Measurements from ENCODE around the gene ENDOG.
"Not testable (repeated sequence)": the region's sequence is repeated elsewhere in the genome, so short reads cannot be mapped to it uniquely, and the experiment has no call there.

The ENDOG gene

GRCh38 chr9:128818099-128818838 lies at the start of gene ENDOG:
Gene ENDOG (plus strand): TSS chr9:128818500. CDS start chr9:128818685, 185 bp downstream.
- H3K9ac ChIP-seq: peak within 1 kb of the TSS; percentile 81 to 93 (median 89)
- peaks cover 24 to 36% (median 28%) of the 10 kb centered on the region in 11 experiments for H3K36me3 ChIP-seq
- H3K27ac ChIP-seq: peak within 1 kb of the TSS; percentile 80 to 90 (median 85)
- H3K4me3 ChIP-seq: peak within 1 kb of the TSS; percentile 76 to 94 (median 81)
- H3K4me2 ChIP-seq: peak within 1 kb of the TSS; percentile 87 to 100 (median 97)
- H4K20me1 ChIP-seq: peaks cover 0 to 44% (median 42%) of the 10 kb centered on the region in 11 experiments; a peak in 19 of 22 replicates
- H3K9me3 ChIP-seq (replicated peaks in 1 of 11): no peaks in the 10 kb centered on the region
- H3K4me1 ChIP-seq: peaks cover 16 to 29% (median 19%) of the 10 kb centered on the region in 10 experiments
- TF ChIP-seq Cebpa-rat (IDR thresholded peaks at IDR 0.05): no peak
- H3K27me3 ChIP-seq: no peaks in the 10 kb centered on the region

- Histone ChIP-seq H3K27me3 (no peaks in the 10 kb centered on the region), H3K36me3 (peaks cover 0 to 17% (median 4%) of the 10 kb centered on the region in 11 experiments; a peak in 6 of 22 replicates), H3K9me3 (replicated peaks in 1 of 11) (no peaks in the 10 kb centered on the region), H3K4me3 (no peak overlapping the region), H3K4me1 (peaks cover 15 to 31% (median 23%) of the 10 kb centered on the region in 10 experiments), H3K27ac (no peak overlapping the region), H3K9ac (no peak overlapping the region; a peak in 2 of 22 replicates), H3K4me2 (no peak overlapping the region), H4K20me1 (peaks cover 0 to 6% (median 0%) of the 10 kb centered on the region in 11 experiments; a peak in 2 of 22 replicates)
- no peak for TF ChIP-seq Cebpa-rat (IDR thresholded peaks at IDR 0.05)
Observed at GRCh38 chr9:128768606-128769005, 49.7 kb upstream of the ENDOG start.

GRCh38 chr9:128770286-128771030 lies 47.8 kb upstream of the ENDOG start:
- Histone ChIP-seq H3K4me2 (peak overlapping the region; percentile 90 to 99 (median 95)), H3K9me3 (replicated peaks in 1 of 11) (peaks cover 2 to 6% (median 5%) of the 10 kb centered on the region in 11 experiments; a peak in 19 of 22 replicates), H3K27ac (peak overlapping the region in 8 of 11 experiments; percentile 65 to 90 (median 84); a peak in 9 of 22 replicates), H3K4me1 (peaks cover 15 to 31% (median 23%) of the 10 kb centered on the region in 10 experiments), H4K20me1 (no peaks in the 10 kb centered on the region), H3K36me3 (peaks cover 0 to 12% (median 4%) of the 10 kb centered on the region in 11 experiments; a peak in 6 of 22 replicates), H3K27me3 (no peaks in the 10 kb centered on the region), H3K9ac (peak overlapping the region; percentile 77 to 89 (median 86); a peak in 21 of 22 replicates), H3K4me3 (peak overlapping the region; percentile 75 to 92 (median 84))
- TF ChIP-seq Cebpa-rat (IDR thresholded peaks at IDR 0.05): no peak

GRCh38 chr9:128771094-128771721 lies 47.1 kb upstream of the ENDOG start:
- peaks cover 9 to 13% (median 13%) of the 10 kb centered on the region in 11 experiments for H3K9me3 ChIP-seq (replicated peaks in 1 of 11)
- peak overlapping the region; percentile 75 to 92 (median 84) for H3K4me3 ChIP-seq
- H3K9ac ChIP-seq: peak overlapping the region; percentile 77 to 89 (median 86)
- no peaks in the 10 kb centered on the region for H3K27me3 ChIP-seq
- peaks cover 15 to 31% (median 23%) of the 10 kb centered on the region in 10 experiments for H3K4me1 ChIP-seq
- H3K4me2 ChIP-seq: peak overlapping the region; percentile 90 to 99 (median 95)
- peaks cover 0 to 11% (median 4%) of the 10 kb centered on the region in 11 experiments; a peak in 6 of 22 replicates for H3K36me3 ChIP-seq
- no peak for TF ChIP-seq Cebpa-rat (IDR thresholded peaks at IDR 0.05)
- peak overlapping the region; percentile 65 to 90 (median 84) for H3K27ac ChIP-seq
- no peaks in the 10 kb centered on the region for H4K20me1 ChIP-seq

- H3K36me3 ChIP-seq: peaks cover 0 to 11% (median 4%) of the 10 kb centered on the region in 11 experiments; a peak in 6 of 22 replicates
- H3K9ac ChIP-seq: peak within 1 kb of the TSS; percentile 77 to 89 (median 86)
Observed at GRCh38 chr9:128771745-128772519, 46.4 kb upstream of the ENDOG start, which contains the start of gene ZER1. Gene ZER1 (minus strand): TSS chr9:128771927. CDS start chr9:128755565, 16,362 bp downstream.

GRCh38 chr9:128773049-128773448 lies 45.3 kb upstream of the ENDOG start:
- H3K4me3 ChIP-seq: no peak overlapping the region
- no peaks in the 10 kb centered on the region for H3K27me3 ChIP-seq
- peak overlapping the region in 10 of 11 experiments; percentile 71 to 98 (median 95); a peak in 12 of 22 replicates for H3K4me2 ChIP-seq
- H3K4me1 ChIP-seq: peaks cover 15 to 31% (median 23%) of the 10 kb centered on the region in 10 experiments
- H3K9me3 ChIP-seq (replicated peaks in 1 of 11): peaks cover 13 to 30% (median 22%) of the 10 kb centered on the region in 11 experiments
- 0 out of 22 replicates have a peak overlapping the region, but pooled peaks of 1 of the 11 experiments have one; percentile 87 for H3K9ac ChIP-seq
- no peak for TF ChIP-seq Cebpa-rat (IDR thresholded peaks at IDR 0.05)
- H3K27ac ChIP-seq: peak overlapping the region in 1 of 11 experiments; percentile 84; a peak in 2 of 22 replicates
- no peaks in the 10 kb centered on the region for H4K20me1 ChIP-seq
- H3K36me3 ChIP-seq: peaks cover 0 to 4% (median 0%) of the 10 kb centered on the region in 11 experiments; a peak in 3 of 22 replicates

More at GRCh38 chr9:128771745-128772519, 46.4 kb upstream of the ENDOG start, which contains the start of gene ZER1:
- Histone ChIP-seq H3K27ac (peak within 1 kb of the TSS; percentile 65 to 90 (median 84)), H3K9me3 (replicated peaks in 1 of 11) (peaks cover 13 to 20% (median 19%) of the 10 kb centered on the region in 11 experiments), H3K4me1 (peaks cover 15 to 31% (median 23%) of the 10 kb centered on the region in 10 experiments), H4K20me1 (no peaks in the 10 kb centered on the region), H3K4me2 (peak within 1 kb of the TSS; percentile 90 to 99 (median 95)), H3K27me3 (no peaks in the 10 kb centered on the region), H3K4me3 (peak within 1 kb of the TSS; percentile 75 to 92 (median 84))
- TF ChIP-seq Cebpa-rat (IDR thresholded peaks at IDR 0.05): no peak

GRCh38 chr9:128774804-128775203 lies 43.5 kb upstream of the ENDOG start:
- H3K9me3 ChIP-seq (replicated peaks in 1 of 11): peaks cover 16 to 42% (median 29%) of the 10 kb centered on the region in 11 experiments
- no peak overlapping the region for H3K9ac ChIP-seq
- TF ChIP-seq Cebpa-rat (IDR thresholded peaks at IDR 0.05): no peak
- H3K36me3 ChIP-seq: no peaks in the 10 kb centered on the region
- H3K4me3 ChIP-seq: no peak overlapping the region
- no peak overlapping the region for H3K4me2 ChIP-seq
- no peaks in the 10 kb centered on the region for H4K20me1 ChIP-seq
- H3K27ac ChIP-seq: no peak overlapping the region
- peaks cover 14 to 28% (median 22%) of the 10 kb centered on the region in 10 experiments for H3K4me1 ChIP-seq
- no peaks in the 10 kb centered on the region for H3K27me3 ChIP-seq

GRCh38 chr9:128780093-128780492 lies 38.2 kb upstream of the ENDOG start:
- not testable (repeated sequence) for H3K27me3 ChIP-seq, H3K9ac ChIP-seq, H4K20me1 ChIP-seq, H3K4me3 ChIP-seq, H3K36me3 ChIP-seq, H3K4me2 ChIP-seq
- peaks cover 23 to 57% (median 30%) of the 10 kb centered on the region in 11 experiments for H3K9me3 ChIP-seq (replicated peaks in 1 of 11)
- H3K27ac ChIP-seq: peak overlapping the region in 3 of 11 experiments; percentile 13 to 32 (median 18); a peak in 4 of 22 replicates
- H3K4me1 ChIP-seq: peaks cover 34 to 42% (median 39%) of the 10 kb centered on the region in 10 experiments
